ENCODE measurements around the gene GGA3.
A peak's percentile ranks its signal among the peaks of the same experiment; 100 is the strongest.
"Not testable (repeated sequence)": the region's sequence is repeated elsewhere in the genome, so short reads cannot be mapped to it uniquely, and the experiment has no call there.

The GGA3 gene

DNA sequence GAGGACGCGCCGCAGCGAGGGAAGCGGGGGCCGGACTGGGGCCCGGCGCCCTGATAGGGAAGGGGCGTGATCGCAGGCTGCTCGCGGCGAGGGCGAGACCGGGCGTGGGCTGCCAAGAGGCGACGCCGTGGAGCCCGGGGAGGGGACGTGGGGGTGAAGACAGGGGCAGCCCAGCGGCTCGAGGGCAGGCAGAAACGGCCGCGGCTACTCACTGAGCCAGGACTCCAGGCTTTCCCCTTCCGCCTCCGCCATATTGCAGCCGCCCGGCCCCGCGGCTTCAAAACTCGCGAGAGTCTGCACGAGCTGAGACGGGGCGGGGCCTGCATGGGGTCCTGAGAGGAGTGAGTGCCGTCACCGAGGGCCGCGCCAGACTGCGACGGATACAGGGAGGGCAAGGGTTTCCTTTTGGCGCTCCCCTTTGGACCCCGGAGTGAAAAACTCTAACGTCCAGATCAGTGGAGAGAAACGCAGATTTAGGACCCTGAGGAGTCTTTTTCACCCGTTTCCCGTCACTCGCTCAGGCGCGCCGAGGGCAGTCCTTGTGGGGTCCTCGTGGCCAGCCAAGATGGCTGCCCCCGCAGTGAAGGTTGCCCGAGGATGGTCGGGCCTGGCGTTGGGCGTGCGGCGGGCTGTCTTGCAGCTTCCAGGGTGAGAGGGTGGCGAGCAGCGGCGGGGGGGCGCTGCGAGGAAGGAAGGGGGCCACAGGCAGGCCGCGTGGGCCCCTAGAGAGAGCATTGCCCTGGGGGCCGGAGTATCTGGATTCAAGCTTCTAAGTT, at the start of gene GGA3, which contains the start of gene MRPS7:
GGA3 (minus strand) TSS at position 271 of the 776 bp plus-strand sequence; CDS start at position 252, 19 bp downstream.
MRPS7 (plus strand) TSS at position 544 of the 776 bp plus-strand sequence; CDS start at position 566, 22 bp downstream.
- peak; percentile 78 for DNase-seq

DNA sequence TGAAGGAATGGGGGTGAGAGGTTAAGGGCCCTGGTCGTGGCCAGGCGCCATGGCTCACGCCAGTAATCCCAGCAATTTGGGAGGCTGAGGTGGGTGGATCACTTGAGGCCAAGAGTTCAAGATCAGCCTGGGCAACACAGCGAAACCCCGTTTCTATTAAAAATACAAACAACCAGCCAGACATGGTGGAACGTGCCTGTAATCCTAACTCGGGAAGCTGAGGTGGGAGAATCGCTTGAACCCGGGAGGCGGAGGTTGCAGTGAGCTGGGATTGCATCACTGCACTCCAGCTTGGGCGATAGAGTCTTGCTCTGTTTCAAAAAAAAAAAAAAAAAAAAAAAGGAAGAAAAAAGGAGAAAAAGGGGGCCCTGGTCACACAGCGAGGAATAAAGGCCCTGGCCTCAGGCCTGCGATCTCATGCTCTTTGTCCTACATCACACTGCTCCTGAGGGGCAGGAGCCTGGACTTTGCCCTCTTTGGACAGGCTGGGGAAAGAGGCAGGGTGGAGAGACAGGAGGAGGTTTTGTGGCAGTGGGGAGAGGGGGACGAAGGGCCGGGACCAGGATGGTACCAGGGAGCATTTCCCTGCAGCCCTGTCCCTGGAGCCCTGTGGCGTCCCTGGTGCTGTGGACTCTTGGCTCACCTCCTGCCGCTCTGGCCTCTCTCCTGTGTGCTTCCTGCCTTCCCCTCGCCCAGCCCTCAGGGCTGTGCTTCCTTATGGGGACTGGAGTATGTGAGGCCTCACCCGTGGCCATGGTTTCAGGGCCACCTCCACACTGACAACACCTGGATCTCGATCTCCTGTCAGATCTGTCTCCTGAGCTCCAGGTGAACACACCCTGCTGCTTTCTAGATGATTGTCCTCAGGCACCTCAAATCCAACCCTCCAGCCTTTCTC, 47.6 kb upstream of the GGA3 start:
- no peak for DNase-seq

- DNase-seq, result no peak
Measured at GRCh38 chr17:75307957-75308731, 46.7 kb upstream of the GGA3 start.

DNA sequence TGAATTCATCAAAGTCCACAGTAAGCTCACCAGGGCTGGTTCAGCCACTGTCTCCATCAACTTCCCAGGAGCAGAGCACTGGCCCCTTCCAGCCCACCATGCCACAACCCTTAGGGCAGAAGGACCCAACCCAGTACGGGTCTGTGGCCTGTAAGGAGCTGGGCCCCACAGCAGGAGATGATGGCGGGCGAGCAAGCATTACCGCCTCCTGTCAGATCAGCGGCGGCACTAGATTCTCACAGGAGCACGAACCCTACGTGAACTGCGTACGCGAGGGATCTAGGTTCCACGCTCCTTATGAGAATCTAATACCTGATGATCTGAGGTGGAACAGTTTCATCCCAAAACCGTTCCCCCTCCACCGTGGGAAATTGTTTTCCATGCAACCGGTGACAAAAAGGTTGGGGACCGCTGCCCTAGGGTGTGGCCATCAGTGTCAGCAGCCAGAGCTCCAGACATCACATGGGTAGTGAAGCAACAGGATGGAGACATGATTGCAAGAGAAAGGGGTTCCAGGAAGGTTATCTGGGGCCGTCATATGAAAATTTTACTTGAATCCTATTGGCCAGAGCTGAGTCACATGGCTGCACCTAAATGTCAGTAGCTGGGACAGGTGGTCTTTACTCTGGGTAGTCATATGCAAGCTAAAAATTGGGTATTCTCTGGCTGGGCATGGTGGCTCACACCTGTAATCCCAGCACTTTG, 40.2 kb upstream of the GGA3 start:
- DNase-seq, result no peak

GRCh38 chr17:75301049-75301448, 39.6 kb upstream of the GGA3 start:
- no peak for DNase-seq

- no peak for DNase-seq
Measured at GRCh38 chr17:75300280-75300679, 38.9 kb upstream of the GGA3 start.

GRCh38 chr17:75295201-75296158, 34.1 kb upstream of the GGA3 start:
- no peak for DNase-seq

DNA sequence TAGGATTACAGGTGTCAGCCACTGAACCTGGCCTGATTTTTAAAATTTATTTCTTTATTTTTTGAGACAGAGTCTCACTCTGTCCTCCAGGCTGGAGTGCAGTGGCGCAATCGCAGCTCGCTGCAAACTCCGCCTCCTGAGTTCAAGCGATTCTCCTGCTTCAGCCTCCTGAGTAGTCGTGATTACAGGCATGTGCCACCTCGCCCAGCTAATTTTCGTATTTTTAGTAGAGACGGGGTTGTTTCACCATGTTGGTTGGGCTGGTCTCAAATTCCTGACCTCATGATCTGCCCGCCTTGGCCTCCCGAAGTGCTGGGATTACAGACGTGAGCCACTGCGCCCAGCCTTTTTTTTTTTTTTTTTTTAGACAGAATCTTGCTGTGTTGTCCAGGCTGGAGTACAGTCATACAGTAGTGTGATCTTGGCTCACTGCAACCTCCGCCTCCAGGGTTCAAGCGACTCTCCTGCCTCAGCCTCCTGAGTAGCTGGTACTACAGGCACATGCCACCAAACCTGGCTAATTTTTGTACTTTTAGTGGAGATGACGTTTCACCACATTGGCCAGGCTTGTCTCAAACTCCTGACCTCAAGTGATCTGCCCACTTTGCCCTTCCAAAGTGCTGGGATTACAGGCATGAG, 31.5 kb upstream of the GGA3 start:
- DNase-seq, result not testable (repeated sequence)

- no peak for DNase-seq
Measured at GRCh38 chr17:75289832-75290337, 28.5 kb upstream of the GGA3 start.

DNA sequence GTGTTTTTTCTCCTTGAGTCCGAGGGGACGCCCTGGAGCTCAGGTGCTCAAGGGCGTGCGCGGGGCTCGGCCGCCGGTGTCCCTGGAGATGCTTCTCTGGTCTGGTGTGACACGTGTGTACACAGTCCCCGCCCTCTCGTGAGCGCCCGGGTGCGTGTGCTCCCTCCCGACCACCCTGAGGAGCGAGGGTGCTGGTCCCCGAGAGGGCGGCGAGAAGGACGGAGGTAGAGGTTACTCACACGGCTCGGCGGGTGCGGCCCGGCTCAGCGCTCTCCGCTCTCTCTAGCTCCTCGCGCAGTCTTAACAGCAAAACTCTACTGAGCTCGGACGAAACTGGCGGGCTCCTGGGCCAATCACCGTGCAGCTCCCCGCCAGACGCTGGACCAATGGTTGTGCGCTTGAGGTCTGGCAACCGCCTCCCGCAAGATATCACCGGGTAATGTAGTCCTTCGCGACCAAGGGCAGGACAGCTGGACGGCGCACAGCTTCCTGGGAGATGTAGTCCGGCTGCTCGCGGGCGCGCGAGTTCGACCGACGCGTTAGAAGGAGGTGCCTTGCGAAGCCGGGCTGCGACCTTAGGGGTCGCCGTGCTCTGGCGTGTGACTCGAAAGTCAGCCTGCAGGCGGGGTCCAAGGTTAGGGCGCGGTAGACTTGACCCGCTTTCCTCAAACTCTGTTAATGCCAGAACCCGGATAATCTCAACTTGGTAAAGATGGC, 27.9 kb upstream of the GGA3 start, which contains the start of gene SLC25A19:
SLC25A19 (minus strand) TSS at position 319 of the 717 bp plus-strand sequence. CDS start 2,669 bp downstream, outside the sequence.
- peak; percentile 81 for DNase-seq

- no peak for DNase-seq
Measured at GRCh38 chr17:75288770-75289114, 27.3 kb upstream of the GGA3 start.

GRCh38 chr17:75288359-75288758, 27.0 kb upstream of the GGA3 start:
- no peak for DNase-seq

DNA sequence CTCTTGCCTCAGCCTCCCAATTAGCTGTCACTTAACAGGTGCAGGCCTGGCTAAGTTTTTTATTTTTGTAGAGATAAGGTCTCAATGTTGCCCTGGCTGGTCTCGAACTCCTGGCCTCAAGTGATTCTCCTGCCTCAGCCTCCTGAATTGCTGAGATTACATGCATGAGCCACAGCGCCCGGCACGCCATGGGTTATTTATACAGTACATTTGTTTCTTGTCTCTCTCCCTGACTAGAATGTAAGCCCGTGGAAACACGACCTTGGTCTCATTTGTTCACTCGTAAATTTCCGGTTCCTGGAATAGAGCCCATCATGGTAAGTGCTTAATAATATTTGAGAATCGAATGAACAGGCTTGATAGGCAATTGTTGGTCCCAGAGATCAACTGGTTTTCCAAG, 25.8 kb upstream of the GGA3 start:
- DNase-seq, result no peak

- DNase-seq, result no peak
Measured at GRCh38 chr17:75285123-75285522, 23.7 kb upstream of the GGA3 start.

DNA sequence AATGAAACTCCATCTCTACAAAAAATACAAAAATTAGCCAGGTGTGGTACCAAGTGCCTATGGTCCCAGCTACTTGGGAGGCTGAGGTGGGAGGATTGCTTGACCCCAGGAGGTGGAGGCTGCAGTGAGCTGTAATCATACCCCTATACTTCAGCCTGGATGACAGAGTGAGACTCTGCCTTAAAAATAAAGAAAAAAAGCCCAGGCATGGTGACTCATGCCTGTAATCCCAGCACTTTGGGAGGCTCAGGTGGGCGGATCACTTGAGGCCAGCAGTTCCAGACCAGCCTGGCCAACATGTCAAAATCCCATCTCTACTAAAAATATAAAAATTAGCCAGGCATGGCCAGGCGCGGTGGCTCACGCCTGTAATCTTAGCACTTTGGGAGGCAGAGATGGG, 18.8 kb upstream of the GGA3 start:
- DNase-seq, result not testable (repeated sequence)

DNA sequence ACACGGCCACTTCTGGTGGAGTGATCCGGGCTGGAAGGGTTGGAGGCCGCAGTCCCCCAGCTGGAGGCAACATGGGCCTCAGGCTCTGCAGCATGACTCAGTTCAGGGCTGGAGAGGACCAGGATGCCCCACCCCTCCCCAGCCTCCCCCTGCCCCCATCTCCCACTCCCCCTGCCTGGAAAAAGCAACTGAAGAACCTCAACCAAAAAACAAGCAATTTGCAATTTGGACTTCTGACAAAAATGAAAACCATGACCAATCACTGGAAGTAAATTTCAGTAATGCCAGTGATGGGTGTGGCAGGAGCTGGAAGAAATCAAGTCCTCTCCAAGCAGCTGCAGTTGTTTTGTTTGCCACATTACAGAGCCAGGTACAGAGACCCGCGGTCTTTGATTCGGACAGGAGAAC, 16.3 kb upstream of the GGA3 start:
- DNase-seq, result no peak

GRCh38 chr17:75273977-75274708, 12.7 kb upstream of the GGA3 start:
- no peak for DNase-seq

- DNase-seq, result no peak
Measured at GRCh38 chr17:75272848-75273184, 11.4 kb upstream of the GGA3 start.

Measured in 8988T (cell line).